Measurements from ENCODE around the gene MDM2. TPM values are rescaled to one million over a fixed set of nuclear protein-coding genes. Genes with fewer than 3 reads are reported as not detected.

Gene MDM2
- total and polyA plus RNA-seq, 10 of the 15 experiments (the other 5 are each of a cell fraction or from before 2014, with no cell fraction given): 48.2 to 174 (median 85.0) TPM

- TF ChIP-seq, protein P1, sequence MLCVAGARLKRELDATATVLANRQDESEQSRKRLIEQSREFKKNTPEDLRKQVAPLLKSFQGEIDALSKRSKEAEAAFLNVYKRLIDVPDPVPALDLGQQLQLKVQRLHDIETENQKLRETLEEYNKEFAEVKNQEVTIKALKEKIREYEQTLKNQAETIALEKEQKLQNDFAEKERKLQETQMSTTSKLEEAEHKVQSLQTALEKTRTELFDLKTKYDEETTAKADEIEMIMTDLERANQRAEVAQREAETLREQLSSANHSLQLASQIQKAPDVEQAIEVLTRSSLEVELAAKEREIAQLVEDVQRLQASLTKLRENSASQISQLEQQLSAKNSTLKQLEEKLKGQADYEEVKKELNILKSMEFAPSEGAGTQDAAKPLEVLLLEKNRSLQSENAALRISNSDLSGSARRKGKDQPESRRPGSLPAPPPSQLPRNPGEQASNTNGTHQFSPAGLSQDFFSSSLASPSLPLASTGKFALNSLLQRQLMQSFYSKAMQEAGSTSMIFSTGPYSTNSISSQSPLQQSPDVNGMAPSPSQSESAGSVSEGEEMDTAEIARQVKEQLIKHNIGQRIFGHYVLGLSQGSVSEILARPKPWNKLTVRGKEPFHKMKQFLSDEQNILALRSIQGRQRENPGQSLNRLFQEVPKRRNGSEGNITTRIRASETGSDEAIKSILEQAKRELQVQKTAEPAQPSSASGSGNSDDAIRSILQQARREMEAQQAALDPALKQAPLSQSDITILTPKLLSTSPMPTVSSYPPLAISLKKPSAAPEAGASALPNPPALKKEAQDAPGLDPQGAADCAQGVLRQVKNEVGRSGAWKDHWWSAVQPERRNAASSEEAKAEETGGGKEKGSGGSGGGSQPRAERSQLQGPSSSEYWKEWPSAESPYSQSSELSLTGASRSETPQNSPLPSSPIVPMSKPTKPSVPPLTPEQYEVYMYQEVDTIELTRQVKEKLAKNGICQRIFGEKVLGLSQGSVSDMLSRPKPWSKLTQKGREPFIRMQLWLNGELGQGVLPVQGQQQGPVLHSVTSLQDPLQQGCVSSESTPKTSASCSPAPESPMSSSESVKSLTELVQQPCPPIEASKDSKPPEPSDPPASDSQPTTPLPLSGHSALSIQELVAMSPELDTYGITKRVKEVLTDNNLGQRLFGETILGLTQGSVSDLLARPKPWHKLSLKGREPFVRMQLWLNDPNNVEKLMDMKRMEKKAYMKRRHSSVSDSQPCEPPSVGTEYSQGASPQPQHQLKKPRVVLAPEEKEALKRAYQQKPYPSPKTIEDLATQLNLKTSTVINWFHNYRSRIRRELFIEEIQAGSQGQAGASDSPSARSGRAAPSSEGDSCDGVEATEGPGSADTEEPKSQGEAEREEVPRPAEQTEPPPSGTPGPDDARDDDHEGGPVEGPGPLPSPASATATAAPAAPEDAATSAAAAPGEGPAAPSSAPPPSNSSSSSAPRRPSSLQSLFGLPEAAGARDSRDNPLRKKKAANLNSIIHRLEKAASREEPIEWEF (IDR thresholded peaks at IDR 0.05; ENCODE audit: insufficient replicate concordance, low read depth, low read length): no peak
- TF ChIP-seq KLF5 (IDR thresholded peaks at IDR 0.05; ENCODE audit: partially characterized antibody) (no peak), SMC3 (IDR thresholded peaks at IDR 0.05; ENCODE audit: borderline replicate concordance, low read length) (no peak), NKRF (conservative IDR thresholded peaks at IDR 0.05) (no peak), RUNX3 (IDR thresholded peaks at IDR 0.05; ENCODE audit: low read length) (no peak)
These were observed 16.0 kb upstream of the MDM2 start (continued) for GRCh38 chr12:68791897-68792481.

Data from GM12878 (cell line).